COR-L47 (cell line): Measurements from ENCODE around the gene PIPOX.

Experiments used
- DNase-seq: peaks from one replicate; lab custom pipeline; 2025; lab: John Stamatoyannopoulos, UW

PIPOX gene

DNA sequence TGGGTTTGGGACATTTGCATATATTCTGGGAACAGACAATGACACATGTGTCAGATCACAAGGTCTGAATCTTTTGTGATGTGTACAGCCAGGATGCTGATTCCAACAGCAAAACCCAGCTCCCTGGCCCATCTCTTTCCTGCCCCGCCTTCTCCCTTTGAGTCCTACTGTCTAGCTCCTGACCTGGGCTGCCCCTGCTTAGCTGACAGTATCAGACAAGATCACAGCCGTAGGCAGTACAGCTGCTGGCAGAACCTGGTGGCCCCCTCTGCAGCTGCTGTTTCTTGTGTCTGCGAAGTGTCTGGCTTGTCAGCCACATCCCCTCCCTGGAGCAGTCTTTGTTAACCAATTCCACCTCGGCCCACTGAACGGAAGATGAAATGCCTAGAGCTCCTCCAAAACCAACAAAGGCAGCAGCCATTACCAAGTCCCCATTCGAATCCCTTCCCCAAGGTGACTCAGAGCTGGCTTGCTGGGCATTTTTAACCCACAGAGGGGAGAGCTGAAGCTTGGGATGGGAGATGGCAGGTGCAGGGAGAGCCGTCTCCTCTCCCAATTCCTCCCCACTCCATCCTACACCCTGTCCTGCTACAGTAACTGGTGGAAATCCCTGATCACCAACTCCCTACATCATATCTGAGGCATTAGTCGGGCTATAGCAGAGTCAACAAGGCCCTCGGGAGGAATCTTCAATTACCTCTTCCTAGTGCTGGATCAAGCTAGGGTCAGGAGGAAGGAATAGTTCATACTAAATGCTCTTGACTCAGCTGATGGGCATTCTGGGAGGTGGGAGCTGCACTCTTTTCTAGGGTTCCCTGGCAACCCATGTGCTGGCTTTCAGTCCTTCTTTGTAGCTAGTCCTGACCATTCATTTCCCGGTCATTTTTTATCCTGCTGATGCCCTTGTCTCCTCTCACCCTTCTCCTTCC lies 5.8 kb downstream of the PIPOX start:
- peak; percentile 82 for DNase-seq

DNA sequence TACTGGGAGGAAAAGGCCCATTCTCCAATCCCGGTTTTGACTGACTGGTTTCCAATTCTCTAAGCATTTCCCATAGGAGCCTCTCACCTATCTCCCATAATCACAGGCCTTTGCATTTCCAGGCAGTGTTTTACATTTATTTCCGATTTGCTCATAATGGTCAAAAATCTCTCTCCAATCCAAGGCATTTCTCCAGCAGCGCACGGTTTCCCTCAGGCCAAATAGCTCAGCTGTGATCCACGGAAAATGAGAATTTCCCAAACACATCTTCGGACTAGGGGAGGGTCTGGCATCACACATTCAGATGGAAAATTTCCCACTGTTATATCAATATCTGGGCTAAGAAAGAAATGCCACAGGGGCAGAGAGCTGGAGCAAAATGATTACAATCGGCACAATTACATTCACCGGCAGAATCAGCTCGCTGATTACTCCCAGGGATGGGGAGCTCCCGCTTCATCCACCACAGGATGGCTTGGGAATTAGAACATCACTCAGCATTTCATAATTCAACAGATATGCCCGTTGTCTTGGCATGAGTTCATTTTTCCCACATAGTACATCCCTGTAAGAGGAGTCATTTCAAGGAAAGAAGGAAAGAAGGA lies 6.7 kb downstream of the PIPOX start:
- DNase-seq, result no peak

DNA sequence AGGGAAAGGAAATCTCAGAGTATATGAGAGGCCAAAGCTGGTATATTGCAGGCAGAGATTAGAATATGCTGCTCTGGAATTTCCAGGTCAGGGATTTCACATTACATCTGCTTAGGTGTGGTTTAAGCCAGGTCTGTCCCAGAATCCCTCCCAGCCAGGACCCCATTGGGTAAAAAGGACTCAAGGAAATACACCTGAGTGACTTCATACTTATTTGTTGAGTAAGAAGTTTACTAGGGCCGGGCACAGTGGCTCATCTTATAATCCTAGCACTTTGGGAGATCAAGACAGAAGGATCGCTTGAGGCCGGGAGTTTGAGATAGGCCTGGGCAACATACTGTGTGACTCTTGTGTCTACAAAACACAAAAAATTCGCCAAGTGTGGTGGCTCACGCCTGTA lies 7.2 kb downstream of the PIPOX start:
- no peak for DNase-seq

DNA sequence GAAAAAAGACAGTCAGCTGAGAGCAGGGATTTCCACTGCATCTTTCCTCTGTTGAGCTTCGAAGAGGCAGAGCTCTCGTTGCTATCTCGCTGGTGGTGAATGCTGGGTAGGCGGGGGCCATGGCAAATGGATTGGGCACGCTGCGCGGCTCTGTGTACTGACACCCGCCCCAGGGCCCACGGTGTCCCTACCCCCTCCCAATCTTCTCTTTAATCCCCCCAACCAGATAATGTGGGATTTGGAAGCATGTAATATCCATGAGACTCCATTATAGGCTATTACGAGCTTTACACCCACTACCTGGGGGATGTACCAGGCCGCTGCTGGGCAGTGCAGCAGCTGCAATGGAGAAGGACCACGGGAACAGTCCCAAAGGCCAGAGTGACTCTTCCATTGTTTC lies 8.3 kb downstream of the PIPOX start:
- DNase-seq, result no peak

DNA sequence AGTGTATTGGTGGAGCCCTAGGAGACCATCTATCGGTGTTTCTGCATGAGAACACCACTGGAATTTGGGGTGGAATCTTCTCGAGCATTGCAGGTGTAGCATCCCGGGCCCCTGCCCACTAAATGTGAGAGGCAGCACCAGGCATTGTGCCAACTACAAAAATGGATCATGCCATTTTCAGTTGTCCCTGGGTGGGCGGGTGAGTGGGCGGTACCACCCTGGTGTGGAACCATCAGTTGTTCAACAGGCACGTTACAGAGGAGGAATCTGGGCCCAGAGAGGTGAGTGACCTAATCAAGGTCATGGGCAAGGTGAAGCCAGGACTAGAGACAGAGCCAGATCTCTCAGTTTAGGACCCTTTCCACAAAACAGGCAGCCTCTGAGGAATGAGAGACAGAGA lies 8.8 kb downstream of the PIPOX start:
- no peak for DNase-seq

DNA sequence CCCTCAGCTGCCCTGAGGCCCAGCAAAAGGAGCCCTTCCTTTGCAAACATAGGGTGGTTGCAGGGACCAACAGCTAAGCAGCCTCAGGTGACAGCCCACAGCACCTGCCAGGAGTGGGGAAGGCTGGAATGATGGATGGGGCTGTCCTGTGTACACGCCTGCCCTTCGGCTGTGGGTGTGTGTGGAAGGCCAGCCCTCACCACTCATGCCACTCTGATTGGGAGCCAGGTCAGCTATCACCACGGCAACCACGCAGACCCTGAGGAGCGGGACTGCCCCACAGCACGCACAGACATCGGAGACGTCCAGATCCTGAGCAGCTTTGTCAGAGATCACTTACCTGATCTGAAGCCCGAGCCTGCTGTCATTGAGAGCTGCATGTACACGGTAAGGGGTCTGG lies 11.9 kb downstream of the PIPOX start:
- no peak for DNase-seq

DNA sequence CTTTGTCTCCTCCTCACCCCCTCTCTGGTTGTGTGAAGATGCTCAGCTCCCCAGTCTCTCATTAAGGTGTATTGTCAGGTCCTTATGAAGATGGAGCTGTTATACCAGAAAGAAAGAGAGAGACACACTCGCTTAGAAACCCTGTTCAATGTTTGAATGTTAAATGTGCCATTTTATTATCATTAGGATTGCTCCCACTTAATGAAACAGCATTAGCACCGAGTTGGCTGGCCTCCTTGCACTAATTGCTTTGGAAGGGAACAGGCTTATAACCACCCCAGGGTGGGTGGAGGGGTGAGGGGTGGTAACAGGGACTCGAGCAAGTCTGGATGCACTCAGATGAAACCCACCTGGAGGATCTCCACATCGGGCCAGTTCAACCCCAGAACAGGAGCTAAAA lies 14.4 kb downstream of the PIPOX start:
- no peak for DNase-seq

DNA sequence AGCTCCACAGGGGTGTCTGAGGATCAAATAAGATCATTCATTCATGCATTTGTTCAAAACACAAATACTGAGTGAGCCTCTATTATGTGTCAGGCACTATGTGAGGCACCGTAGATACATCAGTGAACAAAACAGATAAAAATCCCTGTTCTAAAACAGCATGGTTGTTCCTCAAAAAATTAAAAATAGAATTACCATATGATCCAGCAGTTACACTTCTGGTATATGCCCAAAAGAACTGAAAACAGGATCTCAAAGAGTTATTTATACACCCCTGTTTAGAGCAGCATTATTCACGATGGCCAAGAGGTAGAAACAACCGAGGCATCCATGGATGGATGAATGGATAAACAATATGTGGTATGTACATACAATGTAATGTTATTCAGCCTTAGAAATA lies 15.4 kb downstream of the PIPOX start:
- no peak for DNase-seq

DNA sequence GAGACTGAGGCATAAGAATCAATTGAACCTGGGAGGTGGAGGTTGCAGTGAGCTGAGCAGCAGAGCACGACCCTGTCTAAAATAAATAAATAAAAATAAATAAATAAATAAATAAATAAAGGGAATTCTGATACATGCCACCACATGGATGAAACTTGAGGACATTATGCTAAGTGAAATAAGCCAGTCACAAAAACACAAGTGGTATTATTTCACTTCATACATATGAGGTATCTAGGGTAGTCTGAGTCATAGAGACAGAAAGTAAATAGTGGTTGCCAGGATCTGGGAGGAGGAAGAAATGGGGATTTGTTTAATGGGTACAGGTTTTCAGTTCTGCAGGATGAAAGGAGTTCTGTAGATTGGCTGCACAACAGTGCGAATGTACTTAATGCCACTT lies 16.3 kb downstream of the PIPOX start:
- no peak for DNase-seq

DNA sequence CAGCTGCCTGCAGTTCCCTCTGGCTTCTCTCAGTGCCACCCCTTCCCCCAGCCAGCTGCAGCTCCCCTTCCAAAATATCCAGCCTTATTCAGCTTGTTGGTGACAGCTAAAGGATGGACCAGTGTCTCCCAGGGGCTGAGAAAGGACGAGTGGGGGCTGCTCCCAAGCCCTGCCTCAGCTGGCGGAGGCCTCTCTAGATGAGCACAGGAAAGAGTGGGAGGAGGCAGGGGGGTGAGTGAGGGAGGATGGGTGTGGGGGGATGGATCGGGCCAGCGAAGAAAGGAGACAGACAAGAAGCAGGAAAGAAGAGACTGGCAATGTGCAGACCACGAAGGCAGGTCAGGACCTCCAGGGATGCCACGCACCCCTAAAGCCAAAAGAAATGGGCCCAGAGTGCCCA lies 17.5 kb downstream of the PIPOX start:
- no peak for DNase-seq

DNA sequence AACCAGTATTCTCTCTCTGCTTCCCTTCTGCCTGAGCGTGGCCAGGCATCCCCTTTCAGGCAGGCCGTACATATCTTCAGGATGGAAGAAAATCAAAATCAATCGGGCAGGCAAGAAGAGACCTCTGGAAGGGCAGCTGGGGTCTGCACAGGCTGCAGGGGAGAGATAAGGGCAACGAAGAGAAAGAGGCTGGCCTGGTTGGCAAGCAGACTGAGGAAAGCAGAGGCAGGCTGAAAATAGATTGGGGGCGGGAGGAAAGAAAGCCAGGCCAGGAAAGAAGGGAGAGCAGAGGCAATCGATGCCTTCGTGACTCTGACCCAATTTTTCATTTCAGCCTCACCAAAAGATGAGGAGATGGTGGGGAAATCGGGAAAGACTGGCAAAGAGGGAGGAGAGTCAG lies 18.1 kb downstream of the PIPOX start:
- no peak for DNase-seq

DNA sequence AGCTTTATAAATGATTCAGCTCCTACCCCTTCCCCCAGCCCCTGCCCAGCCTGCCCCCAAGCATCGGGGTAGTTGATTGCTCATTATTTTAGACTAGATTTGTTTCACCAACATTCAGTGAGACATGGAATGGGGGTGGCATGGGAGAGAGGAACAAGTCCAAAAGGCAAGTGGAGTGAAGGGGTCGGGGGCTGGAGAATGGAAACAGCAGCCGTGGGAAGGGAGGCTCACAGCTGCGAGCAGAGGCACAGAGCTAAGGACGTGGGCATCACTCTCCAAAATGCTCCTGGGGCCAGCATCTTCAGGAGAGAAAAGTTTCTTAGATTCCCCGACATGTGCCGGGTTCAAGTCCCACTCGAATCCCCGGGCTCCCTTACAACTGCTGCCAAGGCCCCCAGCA lies 19.3 kb downstream of the PIPOX start:
- no peak for DNase-seq

DNA sequence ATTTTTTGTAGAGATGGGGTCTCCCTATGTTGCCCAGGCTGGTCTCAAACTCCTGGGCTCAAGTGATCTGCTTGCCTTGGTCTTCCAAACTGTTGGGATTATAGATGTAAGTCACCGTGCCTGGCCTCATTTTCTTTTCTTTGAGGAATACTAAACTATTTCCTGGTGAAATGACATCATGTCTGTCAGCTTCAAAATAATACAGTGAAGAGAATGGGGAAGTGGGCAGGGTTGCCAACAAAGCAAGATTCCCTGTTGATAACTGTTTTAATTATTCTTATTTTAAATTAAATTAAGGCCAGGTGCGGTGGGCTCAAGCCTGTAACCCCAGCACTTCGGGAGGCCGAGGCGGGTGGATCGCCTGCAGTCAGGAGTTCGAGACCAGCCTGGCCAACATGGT lies 21.1 kb downstream of the PIPOX start:
- no peak for DNase-seq

DNA sequence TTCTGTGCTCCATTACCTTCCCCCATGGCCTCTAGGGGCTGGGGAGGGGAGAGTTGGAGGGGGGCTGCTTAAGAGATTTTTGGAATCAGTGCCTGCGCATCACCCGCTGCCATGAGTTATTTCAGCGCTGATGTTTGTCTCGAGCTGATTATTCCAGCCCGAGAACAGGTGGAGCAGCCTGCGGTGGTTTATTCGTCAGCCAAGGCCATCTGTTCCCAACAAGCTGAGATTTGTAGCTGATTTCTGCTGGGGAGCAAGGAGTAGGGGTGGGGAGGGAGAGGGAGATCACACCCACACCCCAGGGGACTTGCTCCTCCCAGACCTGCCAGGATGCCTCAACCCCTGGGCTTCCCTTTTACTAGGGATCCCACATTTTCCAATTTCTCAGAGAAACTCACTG lies 23.1 kb downstream of the PIPOX start:
- no peak for DNase-seq

DNA sequence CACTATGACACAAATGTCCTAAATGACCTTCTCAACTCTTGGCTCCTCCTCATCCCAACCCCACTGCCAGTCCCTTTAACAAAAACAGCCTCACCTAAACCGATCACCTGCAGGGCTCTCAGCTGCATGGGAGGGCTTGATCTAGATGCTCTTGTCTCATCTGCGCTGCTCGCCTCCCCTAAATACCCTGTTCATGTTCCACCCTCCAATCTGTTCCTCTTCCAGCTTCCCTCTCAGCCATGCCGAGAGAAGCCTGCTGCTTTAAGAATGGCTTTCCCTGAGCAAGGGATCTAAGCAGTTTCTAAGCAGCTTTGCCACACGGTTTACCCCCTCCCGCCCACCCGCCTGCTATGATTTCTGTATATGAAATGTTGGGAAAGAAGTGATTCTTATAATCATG lies 23.7 kb downstream of the PIPOX start:
- DNase-seq, result no peak

DNA sequence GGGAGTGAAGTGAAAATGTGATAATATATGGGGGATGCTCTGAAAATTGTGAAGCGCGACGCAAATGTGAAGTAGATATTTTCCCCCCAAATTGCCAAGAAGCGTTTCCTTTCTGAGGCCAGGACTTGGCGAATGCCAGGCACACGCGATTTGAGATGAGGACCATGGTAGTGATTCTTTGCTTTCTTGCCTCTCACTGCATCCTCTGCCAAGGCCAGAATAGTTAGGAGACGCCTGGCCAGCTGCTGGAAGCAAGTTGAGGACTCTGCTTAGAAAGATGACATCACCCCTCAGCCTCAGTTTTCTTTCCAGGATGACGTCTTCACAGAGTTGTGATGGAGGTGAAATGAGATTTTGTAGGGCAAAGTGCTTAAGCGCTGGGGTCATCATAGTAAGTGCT lies 25.9 kb downstream of the PIPOX start:
- DNase-seq, result no peak

DNA sequence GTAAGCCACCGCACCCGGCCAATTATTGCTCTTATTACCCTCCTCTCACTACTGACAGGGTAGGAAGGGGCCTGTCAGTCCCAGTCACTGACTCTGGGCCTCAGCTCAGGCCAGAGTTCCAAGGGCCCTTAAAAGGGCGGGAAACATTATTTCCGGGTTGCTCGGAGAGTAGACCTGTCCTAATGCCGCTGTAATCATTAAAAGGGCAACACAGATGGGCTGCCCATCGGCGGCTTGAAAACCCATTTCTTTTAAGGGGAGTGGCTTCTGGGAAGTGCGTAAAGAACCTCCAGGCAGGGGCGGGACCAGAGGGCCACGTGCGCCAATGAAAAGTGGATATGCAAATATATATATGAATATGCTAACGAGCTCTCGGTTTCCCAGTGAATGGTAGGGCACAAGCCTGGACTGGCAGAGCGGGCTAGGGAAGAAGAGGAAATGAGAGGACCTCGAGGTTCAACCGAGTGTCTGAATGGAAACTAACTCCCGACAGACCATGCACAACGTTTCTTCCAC lies 26.6 kb downstream of the PIPOX start:
- DNase-seq, result no peak

DNA sequence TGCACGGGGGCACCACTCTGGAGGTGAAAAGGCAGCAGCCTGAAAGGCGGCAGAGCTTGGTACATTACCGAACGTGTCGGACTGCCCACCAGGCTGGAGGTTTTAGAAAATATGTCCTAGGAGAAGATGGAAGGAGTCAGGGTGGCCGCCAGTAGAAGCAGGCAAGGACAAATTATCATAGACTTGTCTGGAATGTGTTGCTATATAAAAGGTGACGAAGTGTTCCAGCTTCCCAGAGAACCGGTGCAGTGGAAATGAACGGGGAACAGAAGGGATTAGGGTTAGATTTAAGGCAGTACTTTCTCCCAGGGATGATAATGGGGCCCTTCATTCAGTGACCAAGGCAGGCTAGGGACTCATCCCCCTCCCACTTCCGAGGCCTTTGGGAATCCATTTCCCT lies 27.4 kb downstream of the PIPOX start:
- DNase-seq, result no peak

DNA sequence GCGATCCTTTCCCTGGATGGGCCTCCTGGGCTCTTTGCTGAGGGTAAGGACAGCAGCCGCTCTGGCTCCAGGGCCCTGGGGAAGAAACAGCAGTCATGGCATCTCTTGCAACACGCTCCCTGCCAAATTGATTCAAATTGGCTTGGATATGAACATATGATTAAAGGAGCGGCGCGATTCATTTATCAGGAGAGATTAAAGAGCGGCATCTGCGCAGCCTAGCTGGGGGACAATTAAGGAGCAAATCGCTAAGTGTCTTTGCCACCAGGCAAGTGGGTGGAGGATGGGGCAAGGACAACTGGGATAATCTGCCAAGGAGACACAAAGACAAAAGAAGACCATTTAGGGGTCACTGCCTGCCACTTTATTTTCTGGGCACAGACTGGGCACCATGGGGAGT lies 27.8 kb downstream of the PIPOX start:
- DNase-seq, result peak; percentile 97

DNA sequence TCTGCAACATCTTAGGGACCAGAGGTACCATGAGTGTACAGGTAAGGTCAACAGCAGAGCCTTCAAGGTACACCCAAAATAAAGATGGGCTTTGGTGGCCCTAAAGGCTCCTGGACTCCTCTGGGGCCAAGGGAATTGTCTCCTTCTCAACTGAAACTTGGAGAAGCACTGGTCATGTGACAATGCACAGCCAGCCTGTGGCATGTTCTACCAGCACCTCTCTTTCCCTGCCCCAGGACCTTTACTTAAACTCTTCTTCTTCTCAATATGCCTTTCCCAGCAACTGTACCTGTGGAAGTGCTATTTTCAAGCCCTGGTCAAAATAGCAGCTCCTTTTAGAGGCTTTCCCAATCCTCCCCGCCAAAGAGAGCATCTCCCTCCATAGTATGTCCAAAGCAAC lies 28.4 kb downstream of the PIPOX start:
- DNase-seq, result no peak

DNA sequence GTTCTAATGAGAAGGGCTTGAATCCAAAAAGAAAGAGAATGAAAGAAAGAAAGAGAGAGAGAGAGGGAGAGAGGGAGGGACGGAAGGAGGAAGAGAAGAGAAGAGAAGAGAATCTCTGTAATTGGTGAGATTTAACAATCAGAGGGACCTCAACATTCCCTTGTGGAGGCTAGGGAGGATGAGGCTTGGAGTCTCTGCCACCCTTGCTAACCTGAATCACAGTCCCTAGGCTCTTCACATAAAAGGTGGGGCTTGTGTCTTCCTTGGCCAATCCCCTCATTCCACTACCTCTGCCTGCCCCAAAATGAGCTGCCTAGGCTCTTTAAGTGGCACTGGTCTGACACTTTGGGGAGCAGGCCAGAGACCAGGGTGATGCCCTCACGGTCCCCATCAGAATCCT lies 30.1 kb downstream of the PIPOX start:
- no peak for DNase-seq

DNA sequence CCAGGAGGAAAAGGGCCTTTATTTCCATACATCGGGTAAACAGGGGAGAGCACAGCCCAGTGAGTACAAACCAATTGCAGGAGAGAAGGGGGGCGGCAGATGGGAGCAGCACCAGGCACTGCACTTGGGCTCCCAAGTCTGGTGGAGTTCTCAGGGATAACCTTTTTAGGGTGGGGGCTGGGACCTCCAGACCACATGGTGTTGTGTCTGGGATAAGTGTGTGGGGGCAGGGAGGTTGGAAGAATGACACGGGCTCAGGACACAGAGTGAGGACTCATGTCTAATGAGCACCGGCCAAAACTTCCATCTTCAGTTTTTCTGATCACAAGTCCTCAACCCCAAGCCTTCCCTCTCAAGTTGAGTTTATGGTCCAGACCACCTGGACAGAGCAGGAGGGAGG lies 30.6 kb downstream of the PIPOX start:
- DNase-seq, result no peak

DNA sequence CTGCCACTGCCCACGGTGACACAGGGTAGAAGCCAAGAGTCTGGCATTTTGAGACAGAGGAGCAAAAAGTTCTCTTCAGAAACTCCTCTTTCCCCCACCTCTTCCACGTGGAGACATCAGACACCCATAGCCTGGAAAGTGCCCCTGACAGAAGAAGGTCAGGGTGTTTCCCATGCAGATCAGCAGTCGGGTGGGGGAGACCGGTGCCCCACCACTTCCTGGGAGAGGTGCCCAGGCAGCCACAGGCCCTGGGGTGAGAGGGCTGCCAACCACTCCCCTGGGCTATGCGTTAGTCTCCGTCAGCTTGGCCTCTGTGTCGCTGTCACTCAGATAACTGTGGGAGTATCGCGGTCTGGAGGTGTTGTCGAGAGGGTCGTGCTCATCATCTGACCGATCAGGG lies 31.5 kb downstream of the PIPOX start:
- DNase-seq, result no peak

DNA sequence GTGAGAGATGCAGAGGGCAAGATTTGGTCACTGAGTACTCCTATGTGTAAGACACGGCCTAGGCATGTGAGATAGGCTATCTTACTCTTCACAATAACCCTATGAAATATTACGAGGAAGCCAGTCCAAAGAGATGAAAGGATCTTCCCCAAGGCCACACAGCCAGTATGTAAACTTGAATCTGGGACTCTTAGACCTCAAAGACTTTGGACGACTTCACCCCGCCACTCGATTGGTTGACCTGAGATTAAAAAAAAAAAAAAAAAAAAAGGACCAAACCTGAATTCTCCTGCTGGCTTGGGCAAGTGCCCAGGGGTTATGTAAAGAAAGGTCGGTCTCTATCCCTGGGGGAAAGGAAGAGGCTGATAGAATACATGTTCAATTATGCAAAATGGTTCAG lies 33.1 kb downstream of the PIPOX start:
- DNase-seq, result no peak
